HG02981 (cell line): ENCODE measurements around the gene ROCK1.
"Not testable (repeated sequence)": the region's sequence is repeated elsewhere in the genome, so short reads cannot be mapped to it uniquely, and the experiment has no call there.

Source experiments
- ATAC-seq: cut with Tn5 transposase; IDR thresholded peaks from one replicate; pipeline ENCODE4 v1.9.1; 2021; ENCODE audit warnings: mild to moderate bottlenecking, moderate library complexity; ENCODE audit not compliant: unreplicated experiment

Gene ROCK1

DNA sequence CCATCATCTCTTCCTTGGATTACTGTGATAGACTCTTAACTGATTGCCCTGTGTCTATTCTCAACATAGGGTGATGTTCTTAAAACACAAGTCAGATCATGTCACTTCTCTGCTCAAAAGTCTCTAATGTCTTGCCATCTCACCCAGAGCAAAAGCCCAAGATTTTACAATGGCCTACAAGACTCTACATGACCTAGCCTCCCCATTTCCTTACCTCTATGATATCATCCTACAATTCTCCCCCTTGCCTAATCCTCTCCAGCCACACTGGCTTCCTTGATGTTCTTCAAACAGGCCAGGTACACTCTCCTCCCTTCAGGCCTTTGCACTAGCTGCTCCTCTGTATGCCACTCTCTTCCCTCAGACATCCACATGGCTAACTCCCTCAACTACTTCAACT is 55.1 kb downstream of the ROCK1 start:
- no peak for ATAC-seq

DNA sequence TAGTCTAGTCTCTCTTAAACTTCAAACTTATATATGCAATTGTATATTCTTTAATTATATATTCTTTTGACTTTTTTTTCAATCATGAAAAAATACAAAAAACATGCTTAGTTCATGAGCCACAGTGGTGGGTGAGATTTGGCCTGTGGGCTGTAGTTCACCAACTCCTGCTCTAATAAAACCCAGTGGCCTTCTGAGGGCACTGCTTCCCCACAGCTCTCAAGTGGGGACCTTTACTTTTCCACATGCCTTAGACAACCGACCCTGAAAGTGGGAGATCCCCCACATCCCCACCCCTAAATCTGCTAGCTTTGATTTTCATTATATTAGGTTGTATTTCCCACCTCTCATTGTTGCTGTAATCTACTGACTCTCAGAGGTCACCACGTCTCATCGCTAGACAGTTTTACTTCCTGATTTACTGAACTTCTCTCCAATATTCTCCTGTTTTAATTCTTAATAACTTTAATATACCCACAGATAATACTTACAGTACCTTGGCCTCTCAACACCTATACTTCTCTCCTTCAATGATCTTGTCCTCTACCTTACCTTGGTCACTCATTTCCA is 57.3 kb downstream of the ROCK1 start:
- ATAC-seq: no peak

DNA sequence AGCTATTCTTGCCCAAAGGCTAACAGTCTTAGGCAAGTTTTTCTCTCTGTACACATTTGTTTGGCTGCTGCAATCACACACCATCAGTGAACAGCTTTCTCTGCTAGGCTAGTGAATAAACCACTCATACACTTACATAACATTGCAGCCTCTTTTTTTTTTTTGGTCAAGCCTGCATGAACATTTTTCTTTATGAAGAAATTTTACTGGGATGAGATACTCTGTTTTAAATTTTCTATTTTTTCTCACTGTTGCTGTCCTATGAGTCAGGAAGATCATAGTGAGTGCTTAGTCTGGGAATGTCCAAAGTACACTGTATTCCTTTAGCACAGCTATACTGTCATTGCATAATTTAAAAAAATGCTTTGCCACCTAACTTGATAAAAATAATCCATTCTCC is 58.5 kb downstream of the ROCK1 start:
- ATAC-seq: no peak

DNA sequence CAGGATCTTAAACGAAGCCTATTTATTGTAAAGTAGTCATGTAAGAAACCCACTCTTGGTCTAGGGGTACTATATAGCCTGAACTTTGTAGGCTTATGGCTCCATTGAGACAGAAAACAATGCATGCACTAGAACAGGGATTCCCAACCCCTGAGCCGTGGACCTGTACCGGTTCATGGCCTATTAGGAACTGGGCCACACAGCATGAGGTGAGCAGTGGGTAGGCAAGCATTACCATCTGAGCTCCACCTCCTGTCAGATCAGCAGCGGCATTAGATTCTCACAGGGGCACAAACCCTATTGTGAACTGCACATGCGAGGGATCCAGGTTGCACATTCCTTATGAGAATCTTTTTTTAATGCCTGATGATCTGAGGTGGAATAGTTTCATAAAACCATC is 59.2 kb downstream of the ROCK1 start:
- no peak for ATAC-seq

DNA sequence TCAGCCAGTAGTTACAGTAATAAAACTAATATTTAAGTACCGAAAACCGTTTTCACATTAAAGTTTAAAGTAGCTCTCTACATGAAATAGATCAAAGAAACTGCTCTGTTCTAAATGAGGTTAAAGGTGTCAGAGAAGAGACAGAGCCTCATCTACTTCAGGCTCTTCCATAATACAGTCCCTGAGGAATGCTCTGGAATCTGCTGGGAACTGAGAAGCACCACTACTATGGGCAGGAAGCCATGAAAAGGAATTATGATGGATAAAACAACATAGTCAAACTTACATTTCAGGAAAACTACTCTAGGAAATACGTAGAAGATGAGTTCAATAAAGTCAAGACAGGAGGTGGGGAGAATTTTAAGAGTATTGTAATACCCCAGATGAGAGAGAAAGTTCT is 60.0 kb downstream of the ROCK1 start:
- no peak for ATAC-seq

DNA sequence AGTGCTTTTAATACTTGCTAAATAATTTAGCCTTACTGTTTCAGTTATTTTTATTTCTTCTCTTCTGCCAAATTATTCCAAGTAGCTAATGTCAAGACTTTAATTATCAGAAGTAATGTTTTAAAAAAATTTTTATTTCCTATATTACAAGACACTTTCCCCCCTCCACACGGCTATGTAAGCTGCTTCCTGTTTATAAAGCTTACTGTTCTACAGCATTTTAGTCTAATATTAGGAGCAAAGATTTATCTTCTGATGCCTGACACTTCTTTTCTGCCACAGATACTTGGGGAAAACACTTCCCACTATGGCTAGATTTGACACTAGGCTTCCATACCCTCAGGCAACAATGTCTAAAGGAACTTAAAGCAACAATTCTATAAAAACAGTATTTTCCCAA is 62.3 kb downstream of the ROCK1 start:
- no peak for ATAC-seq

DNA sequence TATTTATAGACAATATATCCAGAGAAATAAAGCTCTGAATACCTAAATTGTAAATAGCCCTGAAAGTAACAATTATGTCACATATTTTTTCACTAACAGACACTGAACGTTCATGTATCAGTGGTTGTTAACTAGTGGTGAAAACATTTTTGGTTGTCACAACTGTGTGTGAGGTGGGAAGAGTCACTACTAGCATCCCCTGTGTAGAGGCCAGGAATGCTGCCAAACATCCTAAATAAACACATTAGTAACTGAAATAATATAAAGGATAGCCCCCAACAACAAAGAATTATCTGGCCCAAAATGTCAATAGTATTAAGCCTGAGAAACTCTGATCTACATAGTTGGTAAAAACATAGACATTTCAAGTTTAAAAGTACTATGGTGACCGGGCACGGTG is 64.5 kb downstream of the ROCK1 start:
- no peak for ATAC-seq

DNA sequence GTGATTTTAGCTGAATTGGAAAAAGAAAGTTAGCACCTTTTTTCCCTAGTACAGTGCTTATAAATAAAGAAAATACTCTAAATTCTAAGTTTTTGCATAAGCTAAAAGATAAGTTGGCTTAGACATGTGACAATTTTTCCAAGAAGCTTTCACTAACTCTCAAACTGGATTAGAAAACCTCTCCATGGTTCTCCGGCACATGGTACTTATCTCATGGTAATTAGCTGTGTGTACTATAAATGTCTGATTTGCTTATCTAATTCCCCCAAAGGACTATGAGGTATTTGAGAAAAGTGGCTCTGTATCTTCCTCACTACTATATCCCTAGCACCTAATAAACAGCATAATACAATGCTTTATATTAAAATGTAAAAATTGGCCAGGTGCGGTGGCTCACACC is 71.1 kb downstream of the ROCK1 start:
- no peak for ATAC-seq

DNA sequence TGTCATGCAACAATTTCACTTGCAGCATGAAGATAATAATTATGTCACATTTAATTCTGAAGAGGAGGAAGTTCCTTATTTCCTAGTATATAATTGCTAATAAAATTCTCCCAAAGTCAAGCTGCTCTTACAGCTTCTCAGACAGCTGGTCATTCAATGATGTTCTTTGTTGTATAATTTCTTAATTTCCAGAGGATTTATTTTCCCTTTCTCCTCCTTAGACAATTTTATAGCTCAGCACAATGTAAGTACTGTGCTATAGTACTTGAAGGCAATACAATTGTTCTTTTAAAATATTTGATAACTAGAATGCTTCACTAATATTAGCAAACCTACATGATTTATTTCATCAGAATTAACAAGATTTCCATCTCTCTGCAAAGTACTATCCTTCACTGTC is 73.4 kb downstream of the ROCK1 start:
- ATAC-seq: no peak

DNA sequence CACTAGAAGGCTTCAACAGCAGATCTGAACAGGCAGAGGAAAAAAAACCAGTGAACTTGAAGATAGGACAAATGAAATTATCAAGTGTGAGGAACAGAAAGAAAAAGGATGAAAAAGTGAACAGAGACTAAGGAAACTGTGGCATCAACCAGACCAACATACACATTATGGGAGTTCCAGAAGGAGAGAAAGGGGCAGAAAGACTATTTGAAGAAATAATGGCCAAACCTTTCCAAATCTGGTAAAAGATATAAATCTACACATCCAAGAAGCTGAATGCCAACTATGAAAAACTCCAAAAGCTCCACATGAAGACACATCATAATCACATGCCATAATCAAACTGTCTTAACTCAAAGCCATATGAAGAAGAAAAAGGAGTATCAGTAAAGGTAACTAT is 79.8 kb downstream of the ROCK1 start:
- no peak for ATAC-seq

DNA sequence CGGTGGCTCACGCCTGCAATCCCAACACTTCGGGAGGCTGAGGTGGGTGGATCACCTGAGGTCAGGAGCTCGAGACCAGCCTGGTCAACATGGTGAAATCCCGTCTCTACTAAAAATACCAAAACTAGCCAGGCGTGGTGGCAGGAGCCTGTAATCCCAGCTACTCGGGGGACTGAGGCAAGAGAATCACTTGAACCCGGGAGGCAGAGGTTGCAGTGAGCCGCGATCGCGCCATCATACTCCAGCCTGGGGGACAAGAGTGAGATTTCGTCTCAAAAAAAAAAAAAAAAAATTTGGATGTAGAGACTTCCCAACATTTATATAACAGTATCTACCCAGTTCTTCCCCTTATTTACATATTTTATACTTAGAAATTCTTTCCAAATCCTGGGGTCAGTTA is 93.4 kb downstream of the ROCK1 start:
- ATAC-seq: not testable (repeated sequence)

DNA sequence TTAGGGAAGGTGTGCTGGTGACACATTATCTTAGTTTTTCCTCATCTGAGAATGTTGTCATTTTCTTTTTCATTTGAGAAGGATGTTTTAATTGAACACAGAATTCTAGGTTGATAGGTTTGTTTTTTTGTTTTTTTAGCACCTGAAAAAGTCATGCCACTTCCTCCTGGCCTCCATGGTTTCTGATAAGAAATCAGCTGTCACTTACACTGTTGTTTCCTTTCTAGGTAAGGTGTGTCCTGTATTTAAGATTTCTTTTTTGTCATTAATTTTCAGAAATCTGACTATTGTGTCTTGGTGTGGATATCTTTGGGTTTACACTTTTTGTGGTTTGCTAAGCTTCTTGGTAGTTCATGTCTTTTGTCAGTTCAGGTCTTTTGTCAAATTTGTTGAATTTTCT is 99.3 kb downstream of the ROCK1 start:
- no peak for ATAC-seq

DNA sequence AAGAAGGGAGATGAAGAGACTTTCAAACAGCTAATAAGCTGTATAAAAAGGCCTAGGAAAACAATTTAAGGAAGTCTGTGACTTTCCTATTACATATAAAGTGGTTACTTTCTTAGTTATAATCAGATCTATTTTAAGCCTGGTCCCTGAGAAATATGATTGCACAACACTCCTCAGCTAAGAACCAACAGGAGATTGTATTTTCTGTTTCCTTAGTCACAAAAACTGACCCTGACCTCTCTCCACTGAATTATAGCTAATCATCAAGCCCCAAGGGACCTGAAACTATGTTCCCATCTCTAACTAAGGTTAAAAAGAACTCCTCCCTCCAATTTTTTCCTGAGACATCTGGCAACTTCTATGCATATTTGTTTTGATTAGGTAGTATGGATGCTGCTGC is 106.9 kb downstream of the ROCK1 start:
- no peak for ATAC-seq

DNA sequence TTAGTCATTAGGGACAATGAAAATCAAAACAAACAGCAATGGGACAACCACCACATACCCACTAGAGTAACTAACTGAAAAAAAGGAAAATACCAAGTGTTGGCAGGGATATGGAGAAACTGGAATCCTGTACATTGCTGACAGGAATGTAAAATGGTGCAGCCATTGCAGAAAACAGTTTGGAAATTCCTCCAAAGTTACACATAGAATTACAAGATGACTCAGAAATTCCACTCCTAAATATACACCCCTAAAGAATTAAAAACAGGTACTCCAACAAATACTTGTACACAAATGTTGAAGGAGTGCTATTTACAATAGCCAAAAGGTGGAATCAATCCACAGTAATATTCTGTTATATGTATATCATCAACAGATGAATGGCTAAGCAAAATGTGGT is 110.9 kb downstream of the ROCK1 start:
- no peak for ATAC-seq

DNA sequence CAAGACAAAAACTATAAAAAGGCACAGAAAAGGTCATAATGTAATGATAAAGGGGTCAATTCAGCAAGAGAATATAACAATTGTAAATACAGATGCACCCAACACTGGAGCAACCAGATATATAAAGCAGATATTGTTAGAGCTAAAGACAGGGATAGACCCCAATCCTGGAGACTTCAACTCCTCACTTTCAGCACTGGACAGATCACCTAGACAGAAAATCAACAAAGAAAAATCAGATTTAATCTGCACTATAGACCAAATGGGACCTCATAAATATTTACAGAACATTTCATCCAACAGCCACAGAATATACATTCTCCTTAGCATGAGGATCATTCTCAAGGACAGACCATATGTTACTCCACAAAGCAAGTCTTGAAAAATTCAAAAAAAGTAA is 114.2 kb downstream of the ROCK1 start:
- ATAC-seq: no peak

DNA sequence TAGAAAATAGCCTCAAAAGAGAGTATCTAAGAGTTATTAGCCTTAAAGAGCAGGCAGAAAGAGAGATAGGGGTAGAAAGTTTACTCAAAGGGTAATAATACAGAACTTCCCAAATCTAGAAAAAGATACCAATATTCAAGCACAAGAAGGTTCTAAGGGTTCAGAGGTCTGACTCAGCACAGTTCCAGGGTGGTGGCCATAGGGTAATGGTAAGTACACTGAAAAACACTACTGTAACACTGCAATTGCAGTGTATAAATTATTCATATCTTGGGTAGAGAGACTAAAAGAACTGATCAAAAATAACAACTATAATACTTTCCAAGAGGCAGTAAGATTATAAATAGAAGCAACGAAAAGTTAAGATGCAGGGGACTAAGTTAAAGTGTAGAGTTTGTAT is 115.2 kb downstream of the ROCK1 start:
- ATAC-seq: no peak

DNA sequence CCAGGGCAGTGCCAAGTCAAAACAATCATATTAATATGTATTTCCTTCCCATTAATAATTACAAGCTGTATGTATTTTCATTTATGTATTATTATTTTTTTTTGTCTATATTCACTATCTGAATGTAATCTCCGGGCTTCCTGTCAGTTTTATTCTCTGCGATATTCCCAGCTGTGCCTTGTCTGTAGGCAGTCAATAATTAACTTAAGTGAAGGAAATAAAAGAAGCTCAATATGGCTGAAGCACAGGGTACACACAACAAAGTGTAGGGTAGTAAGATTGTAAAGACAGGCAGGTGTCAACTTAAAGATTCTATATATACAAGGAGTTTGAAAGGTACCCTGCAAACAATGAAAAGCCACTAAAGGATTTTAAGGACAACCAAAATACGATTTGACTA is 122.9 kb downstream of the ROCK1 start:
- no peak for ATAC-seq

DNA sequence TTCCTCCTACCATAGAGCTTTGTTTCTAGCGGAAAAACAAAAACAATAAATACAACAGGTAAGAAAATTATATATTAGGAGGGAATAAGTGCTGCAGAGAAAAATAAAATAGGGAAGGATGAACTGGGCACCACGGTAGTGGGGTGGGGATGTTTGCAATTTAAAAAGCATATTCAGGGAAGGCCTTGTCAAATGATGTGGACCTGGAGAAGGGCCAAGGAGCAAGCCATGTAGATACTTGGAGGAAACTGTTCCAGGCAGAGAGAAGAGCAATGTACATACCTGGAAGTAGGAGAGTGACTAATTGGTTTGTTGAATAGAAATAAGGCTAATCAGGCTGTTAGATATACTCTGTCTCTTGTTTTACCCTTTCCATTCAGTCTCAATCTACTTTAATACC is 136.5 kb downstream of the ROCK1 start:
- ATAC-seq: no peak

DNA sequence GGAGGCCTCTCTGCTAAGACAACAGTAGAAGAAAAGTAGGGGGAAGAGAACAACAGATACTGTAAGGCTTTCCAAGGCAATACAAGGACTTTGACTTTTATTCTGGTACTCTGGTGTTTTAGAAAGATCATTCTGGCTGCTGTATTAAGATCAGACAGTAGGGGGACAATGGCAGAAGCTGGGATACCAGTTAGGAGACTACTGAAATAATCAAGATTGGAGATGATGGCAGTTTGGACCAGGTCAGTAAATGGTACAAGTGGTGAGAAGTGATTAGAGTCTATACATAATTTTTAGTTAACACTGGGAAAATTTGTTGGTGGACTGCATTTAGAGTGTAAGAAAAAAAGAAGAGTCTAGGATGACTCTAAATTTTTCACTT is 139.7 kb downstream of the ROCK1 start:
- no peak for ATAC-seq

DNA sequence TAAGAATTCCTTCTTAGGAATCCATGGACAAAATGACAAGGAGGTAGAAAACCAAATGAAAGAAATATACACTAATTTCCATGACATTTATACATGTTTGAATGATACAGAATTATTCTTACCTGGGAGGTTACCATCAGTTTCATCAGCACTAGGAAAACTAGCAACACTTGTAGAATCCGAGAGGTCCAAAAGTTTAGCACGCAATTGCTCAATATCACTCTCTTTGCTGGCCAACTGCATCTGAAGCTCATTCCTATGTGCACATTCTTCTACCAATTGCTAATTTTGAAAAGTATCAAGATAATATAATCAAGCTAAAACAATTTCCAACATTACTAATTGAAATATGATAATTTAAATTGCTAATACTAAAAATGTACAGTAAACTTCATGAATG is 144.8 kb downstream of the ROCK1 start:
- no peak for ATAC-seq

DNA sequence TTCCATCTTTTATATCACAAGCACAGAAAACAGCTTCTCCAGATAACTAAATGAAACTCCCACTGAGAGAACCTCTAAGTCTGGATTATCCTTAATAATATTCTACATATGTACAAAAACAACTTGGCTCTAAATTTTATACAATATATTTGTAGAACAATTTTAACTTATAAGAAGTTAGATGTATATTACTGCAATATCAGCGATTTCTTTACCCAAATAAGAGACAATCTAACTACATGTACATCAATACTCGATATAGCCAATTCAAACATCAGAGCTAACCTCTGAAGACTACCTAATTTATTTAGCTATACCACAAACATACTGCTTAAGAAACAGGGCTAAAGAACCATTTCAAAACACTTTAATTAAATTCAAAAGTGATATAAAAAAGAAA is 148.6 kb downstream of the ROCK1 start:
- no peak for ATAC-seq

DNA sequence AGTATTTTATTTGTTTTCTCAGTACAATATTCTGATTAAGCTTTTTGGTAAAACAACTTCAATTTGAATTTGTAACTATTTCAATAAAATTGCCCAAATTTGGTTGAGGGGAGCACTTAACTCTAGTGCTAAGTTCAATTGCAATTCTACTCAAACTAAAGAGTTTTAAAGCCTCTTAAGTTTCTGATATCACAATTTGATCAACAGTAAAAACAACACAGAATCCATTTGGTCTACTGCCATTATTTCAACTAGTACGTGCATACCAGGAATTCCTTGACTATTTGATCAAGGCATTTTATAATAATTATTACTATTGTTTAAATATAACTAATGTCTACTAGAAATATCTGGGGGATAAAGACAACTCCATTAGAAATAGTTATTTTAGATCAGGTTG is 150.9 kb downstream of the ROCK1 start:
- no peak for ATAC-seq

DNA sequence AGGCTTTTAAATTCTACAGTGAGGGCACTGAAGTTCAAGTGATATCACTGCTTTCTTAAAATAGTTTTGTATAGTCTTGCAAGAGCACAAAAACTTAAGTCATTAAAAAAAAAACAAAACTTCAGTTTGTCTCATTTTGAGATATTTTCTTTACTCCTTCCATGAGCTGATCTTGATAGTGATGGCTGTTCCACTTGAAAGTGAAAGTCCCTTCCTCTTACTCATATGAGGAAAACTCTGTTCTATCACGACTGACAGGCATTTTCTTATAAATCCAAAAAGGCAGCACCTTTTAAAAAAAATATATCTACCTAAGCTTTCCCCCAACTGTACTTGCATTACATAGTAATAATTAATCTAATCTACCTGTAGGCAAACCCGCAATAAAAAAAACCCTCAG is 160.8 kb downstream of the ROCK1 start:
- not testable (repeated sequence) for ATAC-seq
